Head of caudate nucleus (tissue), 42 donors: Measurements from ENCODE around the gene FLAD1.

Experiments
- DNase-seq, 42 donors: peaks; one replicate each; pipeline versions ENCODE4 v3.0.0 to v3.0.0-alpha.2; 2020 to 2021; ENCODE audit warnings: mixed read lengths in 7 of 42
- intact Hi-C: fragments of 100-400 bp; cut with DNase I; formaldehyde crosslinking; loops from one replicate; pipeline ENCODE4 v1.15.0; 2022

FLAD1 gene

GRCh38 chr1:155008015-155008941, 25.1 kb downstream of the FLAD1 start:
- intact Hi-C loops: loop anchor here (10.0 kb wide), 1 partner anchor 57 kb away; the partner anchor contains the start of gene EFNA4
- peak in 14 of 42 donors; percentile 28 to 65 (median 44) for DNase-seq

- intact Hi-C loops: loop anchor here (10.0 kb wide), 1 partner anchor 56 kb away; the partner anchor contains the start of gene EFNA4
- no peak for DNase-seq
Observed at GRCh38 chr1:155009221-155009711, 26.1 kb downstream of the FLAD1 start.

- DNase-seq: no peak
- intact Hi-C loops: loop anchor here (10.0 kb wide), 1 partner anchor 55 kb away; the partner anchor contains the start of gene EFNA4
Observed at GRCh38 chr1:155009742-155010141, 26.6 kb downstream of the FLAD1 start.

GRCh38 chr1:155010211-155010918, 27.2 kb downstream of the FLAD1 start:
- DNase-seq: peak in 1 of 42 donors; percentile 21
- intact Hi-C loops: no loop called here

GRCh38 chr1:155011004-155011416, 27.9 kb downstream of the FLAD1 start:
- DNase-seq: no peak
- intact Hi-C loops: no loop called here

GRCh38 chr1:155011437-155012025, 28.4 kb downstream of the FLAD1 start:
- intact Hi-C loops: no loop called here
- DNase-seq: no peak

GRCh38 chr1:155012026-155012546, 28.9 kb downstream of the FLAD1 start:
- intact Hi-C loops: no loop called here
- peak; percentile 66 to 95 (median 85) for DNase-seq

GRCh38 chr1:155012776-155013602, 29.8 kb downstream of the FLAD1 start:
- DNase-seq: no peak
- intact Hi-C loops: no loop called here

- intact Hi-C loops: no loop called here
- DNase-seq: no peak
Observed at GRCh38 chr1:155013632-155014031, 30.5 kb downstream of the FLAD1 start.

- no peak for DNase-seq
Observed at GRCh38 chr1:155014709-155015508, 31.8 kb downstream of the FLAD1 start.

GRCh38 chr1:155015527-155016230, 32.5 kb downstream of the FLAD1 start:
- intact Hi-C loops: no loop called here
- no peak for DNase-seq

More at GRCh38 chr1:155014709-155015508, 31.8 kb downstream of the FLAD1 start:
- intact Hi-C loops: no loop called here

GRCh38 chr1:155016231-155016831, 33.2 kb downstream of the FLAD1 start:
- intact Hi-C loops: no loop called here
- DNase-seq: no peak

- peak; percentile 71 to 95 (median 89) for DNase-seq
Observed at GRCh38 chr1:155017041-155017945, 34.1 kb downstream of the FLAD1 start.

GRCh38 chr1:155017946-155018316, 34.8 kb downstream of the FLAD1 start:
- intact Hi-C loops: no loop called here
- no peak for DNase-seq

More at GRCh38 chr1:155017041-155017945, 34.1 kb downstream of the FLAD1 start:
- intact Hi-C loops: no loop called here

- intact Hi-C loops: no loop called here
Observed at GRCh38 chr1:155018617-155019348, 35.6 kb downstream of the FLAD1 start.

More at GRCh38 chr1:155018617-155019348, 35.6 kb downstream of the FLAD1 start:
- no peak for DNase-seq
